ENCODE results near the gene PLAAT2.
"Not testable (repeated sequence)": the region's sequence is repeated elsewhere in the genome, so short reads cannot be mapped to it uniquely, and the experiment has no call there.

PLAAT2 gene

DNA sequence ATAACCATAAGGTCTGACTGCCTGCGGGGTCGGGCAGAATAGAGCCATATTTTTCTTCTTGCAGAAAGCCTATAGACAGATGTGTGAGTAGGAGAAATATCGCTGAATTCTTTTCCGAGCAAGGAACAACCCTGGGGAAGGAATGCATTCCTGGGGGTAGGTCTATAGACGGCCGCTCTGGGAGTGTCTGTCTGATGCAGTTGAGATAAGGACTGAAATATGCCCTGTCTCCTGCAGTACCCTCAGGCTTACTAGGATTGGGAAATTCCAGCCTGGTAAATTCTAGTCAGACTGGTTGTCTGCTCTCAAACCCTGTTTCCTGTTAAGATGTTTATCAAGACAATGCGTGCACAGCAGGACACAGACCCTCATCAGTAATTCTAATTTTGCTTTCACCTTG lies 18.0 kb upstream of the PLAAT2 start:
- in situ Hi-C loops (cut with MboI; ENCODE audit: low sequenced_read_pairs), result not testable (repeated sequence)

DNA sequence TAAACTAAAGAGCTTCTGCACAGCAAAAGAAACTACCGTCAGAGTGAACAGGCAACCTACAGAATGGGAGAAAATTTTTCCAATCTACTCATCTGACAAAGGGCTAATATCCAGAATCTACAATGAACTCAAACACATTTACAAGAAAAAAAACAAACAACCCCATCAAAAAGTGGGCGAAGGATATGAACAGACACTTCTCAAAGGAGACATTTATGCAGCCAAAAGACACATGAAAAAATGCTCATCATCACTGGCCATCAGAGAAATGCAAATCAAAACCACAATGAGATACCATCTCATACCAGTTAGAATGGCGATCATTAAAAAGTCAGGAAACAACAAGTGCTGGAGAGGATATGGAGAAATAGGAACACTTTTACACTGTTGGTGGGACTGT lies 15.7 kb upstream of the PLAAT2 start:
- in situ Hi-C loops (cut with MboI; ENCODE audit: low sequenced_read_pairs), result not testable (repeated sequence)

DNA sequence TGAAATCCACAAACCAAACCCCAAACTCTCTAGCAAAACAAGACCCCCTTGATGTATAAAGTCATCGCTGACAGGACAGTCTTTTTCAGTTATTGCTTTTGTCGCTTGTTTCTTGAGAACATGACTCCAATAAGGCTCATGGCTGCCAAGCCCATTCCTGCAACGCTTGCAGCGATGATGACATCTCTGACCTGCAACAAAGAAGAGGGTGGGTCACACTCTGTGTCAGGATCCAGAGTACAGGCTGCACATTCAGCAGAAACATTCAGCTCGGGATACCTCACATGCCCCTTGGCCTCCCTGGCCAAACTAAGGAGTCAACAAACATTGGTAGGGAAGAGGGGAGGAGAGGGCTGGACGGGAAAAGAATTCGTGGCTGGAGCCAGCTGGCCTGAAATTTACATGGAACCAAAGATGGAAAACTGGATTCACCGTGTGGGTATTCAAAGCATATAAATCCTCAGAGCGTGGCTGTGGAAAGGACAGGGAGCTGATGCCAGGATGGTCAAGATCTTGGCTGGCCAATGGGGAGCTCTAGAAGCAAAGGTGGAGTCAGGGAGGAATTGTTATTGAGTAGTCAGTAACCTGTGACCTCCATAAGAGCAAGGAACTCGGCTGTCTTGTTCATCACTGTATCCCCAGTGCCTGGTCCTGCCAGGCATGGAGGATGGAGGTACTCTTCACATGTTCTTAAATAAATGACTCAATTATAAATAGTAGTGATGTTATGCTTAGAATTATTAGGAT lies 11.8 kb upstream of the PLAAT2 start:
- in situ Hi-C loops (cut with MboI; ENCODE audit: low sequenced_read_pairs), result no loop called here

DNA sequence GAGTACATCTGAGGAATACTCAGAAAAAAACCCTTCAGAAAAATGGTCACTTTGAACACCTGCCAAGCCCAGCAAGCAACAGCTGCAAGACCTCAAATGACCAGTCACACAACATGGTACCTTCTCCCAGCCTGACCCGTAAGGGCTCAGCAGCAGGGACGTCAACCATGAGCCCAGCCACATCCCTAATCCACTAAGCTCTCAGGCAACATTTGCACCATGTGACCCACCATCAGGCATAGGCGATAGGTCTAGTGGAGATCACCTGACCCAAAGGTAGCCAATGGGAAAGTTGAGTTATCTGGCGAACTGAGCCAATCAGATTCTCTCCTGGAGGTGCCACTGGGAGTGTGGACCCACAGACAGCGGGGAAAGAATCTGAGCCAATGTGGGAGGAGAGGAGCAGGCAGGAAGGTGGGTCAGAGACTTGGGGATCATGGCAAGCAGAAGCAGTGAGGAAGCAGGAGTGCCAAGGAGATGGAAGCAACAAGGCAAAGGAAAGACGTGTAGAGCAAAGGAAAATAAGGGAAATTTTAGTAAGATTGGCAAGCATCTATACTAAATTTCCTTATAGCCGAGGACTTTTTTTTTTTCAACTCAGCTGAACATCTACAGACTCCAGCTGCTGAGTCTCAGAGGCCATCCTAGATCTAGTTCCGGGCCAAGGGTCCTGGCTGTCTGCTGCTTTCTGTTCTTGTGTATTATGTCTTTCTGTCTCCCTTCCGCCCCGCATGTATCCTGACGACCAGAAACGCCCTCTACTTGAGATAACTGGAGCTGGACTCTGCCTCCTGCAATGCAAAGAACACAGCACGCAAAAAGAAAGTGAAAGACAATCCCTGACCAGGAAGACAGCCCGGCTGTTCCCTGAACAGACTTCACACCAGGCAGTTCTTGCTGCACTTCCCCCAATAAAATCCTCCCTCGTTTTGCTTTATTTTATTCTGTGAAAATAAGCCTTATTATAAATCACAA lies 11.0 kb upstream of the PLAAT2 start:
- in situ Hi-C loops (cut with MboI; ENCODE audit: low sequenced_read_pairs), result no loop called here

DNA sequence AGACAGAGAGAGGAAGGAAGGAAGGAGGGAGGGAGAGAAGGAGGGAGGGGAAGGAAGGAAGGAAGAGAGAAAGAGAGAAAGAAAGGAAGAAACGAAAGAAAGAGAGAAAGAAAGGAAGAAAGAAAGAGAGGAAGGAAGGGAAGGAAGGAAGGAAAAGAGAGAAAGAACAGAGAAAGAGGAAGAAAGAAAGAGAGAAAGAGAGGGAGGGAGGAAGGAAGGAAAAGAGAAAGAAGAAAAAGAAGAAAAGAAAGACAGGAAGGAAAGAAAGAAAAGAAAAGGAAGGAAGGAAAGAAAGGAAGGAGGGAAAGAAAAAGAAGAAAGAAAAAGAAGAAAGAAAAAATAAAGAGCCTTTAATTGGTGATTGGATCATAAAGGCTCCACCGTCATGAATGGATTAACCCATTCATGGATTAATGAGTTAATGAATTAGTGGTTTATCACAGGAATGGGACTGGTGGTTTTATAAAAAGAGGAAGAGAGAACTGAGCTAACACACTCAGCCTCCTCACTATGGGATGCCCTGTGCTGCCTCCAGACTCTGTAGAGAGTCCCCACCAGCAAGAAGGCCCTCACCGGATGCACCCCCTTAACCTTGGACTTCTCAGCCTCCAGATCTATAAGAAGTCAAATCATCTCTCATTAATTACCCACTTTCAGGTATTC lies 9.0 kb upstream of the PLAAT2 start:
- in situ Hi-C loops (cut with MboI; ENCODE audit: low sequenced_read_pairs), result no loop called here

DNA sequence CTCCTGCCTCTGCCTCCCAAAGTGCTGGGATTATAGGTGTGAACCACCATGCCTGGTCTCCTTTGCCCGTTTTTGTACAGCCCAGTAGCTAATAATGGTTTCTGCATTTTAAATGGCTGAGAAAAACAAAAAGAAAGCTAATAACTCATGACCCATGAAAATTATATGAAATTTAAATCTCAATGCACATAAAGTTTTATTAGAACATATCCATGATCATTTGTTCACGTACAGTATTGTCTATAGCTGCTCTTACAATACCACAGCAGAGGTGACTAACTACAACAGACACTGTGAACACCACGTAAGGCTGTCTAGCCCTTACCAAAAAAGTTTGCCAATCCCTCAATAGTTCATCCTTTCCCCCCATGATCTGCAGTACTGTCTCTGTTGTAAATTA lies 6.4 kb upstream of the PLAAT2 start:
- in situ Hi-C loops (cut with MboI; ENCODE audit: low sequenced_read_pairs), result no loop called here

DNA sequence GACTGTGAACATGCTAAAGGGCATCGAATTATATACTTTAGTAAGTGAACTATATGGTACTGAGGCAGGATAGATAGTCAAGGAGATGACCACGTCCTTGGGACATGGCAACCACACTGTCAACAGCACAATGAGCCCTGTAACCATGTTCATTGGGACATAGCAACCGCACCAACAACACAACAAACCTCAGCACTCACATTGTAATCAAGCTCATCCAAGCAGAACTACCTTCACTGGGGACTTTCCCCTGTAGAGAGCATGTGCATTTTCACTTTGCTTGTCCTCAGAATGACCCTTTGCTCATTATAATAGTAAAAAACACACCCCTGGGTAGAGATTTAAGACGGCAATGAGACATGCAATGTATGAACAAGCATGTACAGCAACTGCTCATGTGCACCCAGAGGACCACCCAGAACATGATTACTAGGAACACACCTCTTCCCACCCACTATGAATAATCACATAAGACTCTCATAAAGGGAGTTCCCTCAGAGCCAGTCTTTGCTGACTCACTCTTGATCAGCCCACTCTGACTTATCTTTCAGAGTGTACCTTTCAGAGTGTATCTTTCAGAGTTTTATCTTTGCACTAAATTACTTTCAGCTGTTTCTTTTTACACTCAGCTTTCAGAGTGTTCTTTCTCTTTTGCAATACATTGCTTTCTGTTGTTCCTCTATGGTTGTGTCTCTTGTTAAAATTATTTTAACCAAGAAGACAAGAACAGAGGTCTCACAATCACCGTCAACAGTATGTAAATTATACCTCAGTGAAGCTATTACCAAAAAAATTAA lies 4.1 kb upstream of the PLAAT2 start:
- in situ Hi-C loops (cut with MboI; ENCODE audit: low sequenced_read_pairs), result no loop called here

DNA sequence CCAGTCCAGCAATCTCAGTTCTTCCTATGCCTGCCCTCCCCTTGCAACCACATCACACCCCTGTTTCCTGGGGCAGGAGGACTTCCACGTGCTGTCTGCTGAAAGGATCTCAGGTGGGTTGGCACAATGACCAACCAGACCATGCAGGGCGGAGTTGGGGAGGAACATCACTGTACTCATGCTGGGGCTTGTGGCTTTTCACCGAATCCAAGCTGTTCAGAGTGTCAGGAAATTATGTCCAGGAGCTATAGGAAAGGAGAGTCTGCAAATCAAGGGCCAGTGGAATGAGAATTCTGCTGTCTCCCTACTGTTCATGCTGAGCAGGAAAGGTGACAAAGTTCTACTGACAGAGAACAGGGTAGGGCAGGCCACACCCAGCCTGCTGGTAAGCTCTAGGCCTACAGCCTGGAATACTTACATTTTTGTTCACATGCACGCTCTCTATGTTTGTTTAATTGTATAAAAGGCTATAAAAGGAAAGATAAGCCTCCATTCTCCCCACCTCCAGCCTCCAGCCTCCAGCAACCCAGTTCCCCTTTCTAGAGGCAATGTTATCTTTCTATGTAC lies 1.7 kb upstream of the PLAAT2 start:
- in situ Hi-C loops (cut with MboI; ENCODE audit: low sequenced_read_pairs), result no loop called here

DNA sequence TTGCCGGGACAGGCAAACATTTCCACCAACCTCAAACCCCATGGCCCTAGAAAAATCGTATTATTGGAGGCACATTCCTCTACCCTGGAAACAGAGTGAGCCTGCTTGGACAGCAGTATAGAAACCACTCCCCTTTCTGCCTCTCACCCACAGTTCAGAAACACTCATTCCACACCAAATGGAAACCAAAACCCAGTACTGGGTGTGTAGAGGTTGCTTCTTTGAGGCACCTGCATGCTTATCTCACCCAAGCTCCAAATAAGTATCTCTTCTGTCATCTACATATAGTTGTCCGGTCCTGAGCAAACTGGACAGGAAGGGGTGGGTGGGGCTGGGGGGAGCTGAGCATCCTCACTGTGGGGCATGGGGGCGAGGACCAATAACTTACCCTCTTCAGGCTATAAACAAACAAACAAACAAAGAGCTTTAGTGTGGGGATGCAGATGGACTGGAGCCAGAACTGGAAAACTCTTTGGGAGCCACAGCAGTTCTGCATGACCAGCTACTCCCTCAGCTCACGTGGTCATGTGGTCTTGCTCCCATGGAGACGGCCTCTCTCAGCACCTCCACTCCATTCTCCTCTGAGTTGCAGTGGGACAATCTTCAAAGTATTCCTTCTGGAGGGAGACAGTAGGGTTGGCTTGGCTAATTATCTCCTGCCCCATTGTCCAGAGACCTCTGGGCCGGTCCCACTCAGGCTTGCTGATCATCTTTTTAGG lies 1.0 kb upstream of the PLAAT2 start:
- in situ Hi-C loops (cut with MboI; ENCODE audit: low sequenced_read_pairs), result no loop called here

DNA sequence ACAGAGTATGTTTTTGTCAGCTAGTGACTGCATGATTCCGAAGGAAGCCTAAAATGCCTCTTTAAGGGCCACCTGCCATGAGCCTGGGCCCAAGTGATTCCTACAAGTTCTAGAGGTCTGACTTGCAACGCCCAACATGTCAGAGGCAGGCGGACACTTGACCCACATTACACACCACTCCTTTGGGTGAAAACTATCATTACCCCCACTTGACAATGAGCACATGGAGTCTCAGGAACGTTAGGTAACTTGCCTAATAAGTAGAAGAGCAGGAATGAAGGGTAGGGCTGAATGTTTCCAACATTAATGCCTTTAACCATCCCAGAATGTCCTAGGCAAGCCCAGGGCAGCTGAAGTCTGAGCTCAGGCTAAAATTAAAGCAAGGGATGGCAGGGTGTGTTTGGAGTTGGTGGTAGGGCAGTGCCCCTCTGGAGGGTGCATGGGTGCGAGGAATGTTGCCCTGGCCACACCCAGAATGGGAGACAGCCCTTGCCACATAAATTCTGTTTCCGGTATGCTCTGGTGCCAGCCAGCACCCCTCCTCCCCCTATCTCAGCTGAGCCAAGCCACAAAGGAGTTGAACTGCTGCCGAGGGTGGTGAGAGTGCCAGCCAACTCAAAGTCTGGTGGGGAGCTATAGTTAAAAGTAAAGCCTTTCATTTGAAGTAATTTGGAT lies 2.5 kb downstream of the PLAAT2 start:
- in situ Hi-C loops (cut with MboI; ENCODE audit: low sequenced_read_pairs), result no loop called here

DNA sequence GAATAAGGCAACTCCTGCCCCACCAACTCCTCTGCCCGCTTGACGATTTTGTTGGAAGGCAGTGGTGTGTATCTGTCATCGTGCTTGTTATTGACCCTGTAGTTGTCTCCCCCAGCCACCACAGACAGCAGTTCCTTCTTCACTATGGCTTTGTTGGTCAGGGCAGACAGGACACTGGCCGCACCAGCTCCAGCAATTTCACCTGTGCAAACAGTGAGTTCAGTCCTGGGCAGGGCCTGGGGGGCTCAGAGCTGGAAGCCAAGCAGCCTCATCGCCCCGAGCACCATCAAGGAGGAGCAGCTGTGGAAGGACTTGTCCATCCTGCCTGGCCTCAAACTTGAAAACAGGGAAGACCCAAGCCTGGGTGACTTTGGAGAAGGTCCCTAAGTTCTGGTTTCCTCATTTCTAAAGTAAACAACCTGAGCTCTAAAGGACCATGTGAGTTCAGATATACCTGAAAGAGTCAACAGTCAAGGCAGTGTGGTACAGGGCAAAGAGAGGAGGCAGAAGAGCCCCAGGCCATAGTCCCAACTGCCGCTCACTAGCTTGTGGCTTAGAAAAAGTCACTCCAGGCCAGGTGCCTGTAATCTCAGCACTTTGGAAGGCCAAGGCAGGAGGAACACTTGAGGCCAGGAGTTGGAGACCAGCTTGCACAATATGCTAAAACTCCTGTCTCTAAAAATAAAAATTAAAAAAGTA lies 4.6 kb downstream of the PLAAT2 start:
- in situ Hi-C loops (cut with MboI; ENCODE audit: low sequenced_read_pairs), result no loop called here

DNA sequence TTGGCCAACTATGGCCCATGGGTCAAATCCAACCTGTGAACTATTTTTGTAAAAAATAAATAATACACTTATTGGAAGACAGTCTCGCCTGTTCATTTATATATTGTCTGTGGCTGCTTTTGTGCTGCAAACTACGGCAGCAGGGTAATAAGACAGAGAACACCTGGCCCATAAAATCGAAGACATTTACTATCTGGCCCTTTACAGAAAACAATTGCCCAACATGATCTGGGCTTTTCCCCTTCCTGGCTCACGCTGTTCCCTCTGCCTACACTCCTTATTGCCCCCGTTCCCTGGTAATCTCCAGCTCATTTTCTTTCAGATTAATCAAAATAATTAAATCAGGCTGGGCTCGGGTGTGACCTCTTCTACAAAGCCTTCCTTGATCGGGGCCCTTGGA lies 5.6 kb downstream of the PLAAT2 start:
- in situ Hi-C loops (cut with MboI; ENCODE audit: low sequenced_read_pairs), result no loop called here

DNA sequence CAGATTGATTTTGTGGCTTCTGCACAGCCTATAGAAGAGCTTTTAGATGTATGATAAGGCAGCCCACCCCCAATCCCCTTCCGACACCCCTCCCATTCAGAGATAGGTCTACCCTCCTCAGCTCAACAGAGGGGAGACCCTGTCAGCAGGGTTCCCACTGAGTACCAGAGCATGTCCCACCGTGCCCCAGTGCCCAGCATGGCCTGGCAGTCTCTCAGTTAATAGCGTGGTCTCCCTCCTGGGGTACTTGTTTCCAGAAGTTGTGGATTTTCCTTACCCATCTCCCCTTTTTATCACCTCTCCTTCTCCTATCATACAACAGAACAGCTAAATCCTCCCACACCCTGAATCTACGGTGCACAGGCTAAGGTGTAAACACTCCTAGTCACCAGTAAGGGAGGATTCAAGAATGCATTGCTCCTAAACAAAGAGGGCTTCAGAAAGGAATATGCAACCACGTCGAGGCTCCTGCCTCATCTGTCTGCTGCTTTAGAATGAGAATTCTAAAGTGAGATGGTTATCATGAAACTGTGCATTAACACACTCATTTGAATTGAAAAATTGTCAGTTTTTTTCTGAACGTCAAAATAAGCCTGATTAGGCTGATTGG lies 6.7 kb downstream of the PLAAT2 start:
- in situ Hi-C loops (cut with MboI; ENCODE audit: low sequenced_read_pairs), result no loop called here

DNA sequence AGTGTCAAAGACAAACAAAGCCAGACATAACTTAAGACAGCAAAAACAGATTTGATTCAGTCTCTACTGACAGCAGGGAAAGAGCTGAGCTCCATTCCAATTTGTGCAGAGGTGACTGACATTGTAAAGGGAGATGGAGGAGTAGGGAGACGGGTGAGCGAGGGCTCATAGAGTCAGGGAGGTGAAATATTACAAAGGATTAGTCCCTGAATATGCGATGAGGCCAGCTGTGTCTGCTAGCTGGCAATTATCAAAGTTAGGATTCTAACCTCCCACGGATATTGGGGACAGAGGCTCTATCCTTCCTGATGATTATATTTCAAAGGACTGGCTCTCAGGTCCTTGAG lies 8.3 kb downstream of the PLAAT2 start:
- in situ Hi-C loops (cut with MboI; ENCODE audit: low sequenced_read_pairs), result no loop called here

DNA sequence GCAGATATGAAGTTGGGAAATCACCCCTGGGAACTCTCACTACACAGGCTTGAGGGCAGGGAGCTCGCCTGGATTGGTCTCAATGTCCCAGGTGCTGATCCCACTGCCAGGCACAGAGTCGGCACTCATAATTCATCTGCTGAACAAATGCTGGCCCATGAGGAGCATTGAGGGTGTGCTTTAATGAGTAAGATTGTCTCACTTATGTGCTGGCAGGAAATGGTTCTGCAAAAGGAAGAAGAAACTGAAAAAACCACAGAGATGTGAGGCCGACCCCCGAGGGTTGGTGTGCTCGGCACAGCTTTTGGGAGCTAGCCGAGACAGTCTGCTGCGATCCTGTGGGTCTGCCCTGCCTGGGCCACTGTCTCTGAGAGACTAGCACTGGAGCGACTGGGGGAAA lies 9.4 kb downstream of the PLAAT2 start:
- in situ Hi-C loops (cut with MboI; ENCODE audit: low sequenced_read_pairs), result no loop called here

DNA sequence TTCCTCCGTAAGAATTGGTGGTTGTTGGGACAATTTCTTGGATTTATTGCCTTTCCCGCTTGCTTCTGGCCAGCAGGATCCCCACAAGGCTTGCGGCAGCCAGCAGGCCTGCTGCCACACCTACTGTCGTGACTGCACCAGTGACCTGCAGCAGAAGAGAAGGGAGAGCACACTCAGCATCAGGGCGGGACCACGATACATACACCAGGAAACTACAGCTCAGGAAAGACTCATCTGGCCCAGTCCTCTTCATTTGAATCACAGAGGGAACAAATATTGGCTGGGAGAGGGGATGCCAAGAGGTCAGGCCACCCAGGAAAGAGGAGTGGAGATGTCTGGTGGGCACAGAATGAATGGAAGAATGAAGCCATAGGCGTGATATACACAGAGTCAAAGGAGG lies 10.3 kb downstream of the PLAAT2 start:
- in situ Hi-C loops (cut with MboI; ENCODE audit: low sequenced_read_pairs), result no loop called here

DNA sequence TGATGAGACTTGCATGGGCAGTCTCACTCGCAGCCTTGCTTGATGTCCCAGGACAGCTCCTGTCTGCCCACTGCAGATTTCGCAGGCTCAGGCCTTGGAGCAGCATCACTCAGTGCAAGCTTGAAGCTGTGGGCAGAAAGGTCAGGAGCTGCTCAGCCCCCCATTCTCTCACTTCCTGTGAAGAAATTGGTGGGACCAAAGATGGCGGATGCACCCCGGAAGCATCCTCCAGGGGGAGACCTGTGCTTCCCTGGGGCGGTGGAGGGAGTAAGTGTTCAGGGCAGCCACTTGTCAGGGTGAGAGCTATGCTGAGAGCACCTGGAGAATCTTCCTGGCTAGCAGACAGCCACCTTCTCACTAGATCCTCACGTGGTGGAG lies 11.3 kb downstream of the PLAAT2 start:
- in situ Hi-C loops (cut with MboI; ENCODE audit: low sequenced_read_pairs), result no loop called here

DNA sequence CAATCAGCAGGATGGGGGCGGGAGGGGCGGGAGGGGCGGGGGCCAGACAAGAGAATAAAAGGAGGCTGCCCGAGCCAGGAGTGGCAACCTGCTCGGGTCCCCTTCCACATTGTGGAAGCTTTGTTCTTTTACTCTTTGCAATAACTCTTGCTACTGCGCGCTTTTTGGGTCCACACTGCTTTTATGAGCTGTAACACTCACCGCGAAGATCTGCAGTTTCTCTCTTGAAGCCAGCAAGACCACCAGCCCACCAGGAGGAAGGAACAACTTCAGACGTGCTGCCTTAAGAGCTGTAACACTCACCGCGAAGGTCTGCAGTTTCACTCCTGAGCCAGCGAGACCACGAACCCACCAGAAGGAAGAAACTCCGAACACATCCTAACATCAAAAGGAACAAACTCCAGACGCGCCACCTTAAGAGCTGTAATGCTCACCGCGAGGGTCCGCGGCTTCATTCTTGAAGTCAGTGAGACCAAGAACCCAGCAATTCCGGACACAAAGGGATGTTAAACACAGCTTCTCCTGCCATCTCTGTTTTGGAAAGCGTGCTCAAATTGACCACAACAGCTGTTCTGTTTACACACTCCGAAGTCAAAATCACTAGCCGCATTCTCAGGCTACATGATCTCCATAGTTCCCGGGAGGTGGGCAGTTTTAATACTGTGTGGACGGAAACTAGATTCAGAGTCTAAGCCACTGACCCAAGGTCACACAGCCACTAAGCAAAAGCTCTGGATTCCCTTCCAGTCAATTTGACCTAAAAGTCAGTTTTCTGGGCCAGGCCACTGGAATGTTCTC lies 11.9 kb downstream of the PLAAT2 start:
- in situ Hi-C loops (cut with MboI; ENCODE audit: low sequenced_read_pairs), result no loop called here
